Astrocyte (in vitro differentiated cells and primary cell): Measurements from ENCODE around the gene ACHE.

Experiments used
- EZH2 ChIP-seq: IDR thresholded peaks from 2 replicates; pipeline ENCODE4 v1.6.1; 2012; ENCODE audit warnings: mild to moderate bottlenecking, low read length, inconsistent platforms; ENCODE audit not compliant: insufficient read depth
- TF ChIP-seq, protein P1 (sequence below): IDR thresholded peaks from 2 replicates; pipeline ENCODE4 v1.5.1; 2011; ENCODE audit warnings: low read depth, mild to moderate bottlenecking, inconsistent platforms, low read length, moderate library complexity; ENCODE audit not compliant: insufficient read depth

DNA sequence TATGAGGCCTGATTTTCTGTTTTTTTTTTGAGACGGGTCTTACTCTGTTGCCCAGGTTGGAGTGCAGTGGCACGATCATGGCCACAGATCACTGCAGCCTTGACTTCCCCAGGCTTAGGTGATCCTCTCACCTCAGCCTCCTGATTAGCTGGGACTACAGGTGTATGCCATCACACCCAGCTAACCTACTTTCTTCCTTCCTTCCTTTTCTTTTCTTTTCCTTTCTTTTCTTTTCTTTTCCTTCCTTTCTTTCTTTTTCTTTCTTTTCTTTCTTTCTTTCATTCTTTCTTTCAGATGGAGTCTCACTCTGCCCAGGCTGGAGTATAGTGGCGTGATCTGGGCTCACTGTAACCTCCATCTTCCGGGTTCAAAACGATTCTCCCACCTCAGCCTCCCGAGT lies 17.0 kb downstream of the ACHE start:
- TF ChIP-seq, protein P1, sequence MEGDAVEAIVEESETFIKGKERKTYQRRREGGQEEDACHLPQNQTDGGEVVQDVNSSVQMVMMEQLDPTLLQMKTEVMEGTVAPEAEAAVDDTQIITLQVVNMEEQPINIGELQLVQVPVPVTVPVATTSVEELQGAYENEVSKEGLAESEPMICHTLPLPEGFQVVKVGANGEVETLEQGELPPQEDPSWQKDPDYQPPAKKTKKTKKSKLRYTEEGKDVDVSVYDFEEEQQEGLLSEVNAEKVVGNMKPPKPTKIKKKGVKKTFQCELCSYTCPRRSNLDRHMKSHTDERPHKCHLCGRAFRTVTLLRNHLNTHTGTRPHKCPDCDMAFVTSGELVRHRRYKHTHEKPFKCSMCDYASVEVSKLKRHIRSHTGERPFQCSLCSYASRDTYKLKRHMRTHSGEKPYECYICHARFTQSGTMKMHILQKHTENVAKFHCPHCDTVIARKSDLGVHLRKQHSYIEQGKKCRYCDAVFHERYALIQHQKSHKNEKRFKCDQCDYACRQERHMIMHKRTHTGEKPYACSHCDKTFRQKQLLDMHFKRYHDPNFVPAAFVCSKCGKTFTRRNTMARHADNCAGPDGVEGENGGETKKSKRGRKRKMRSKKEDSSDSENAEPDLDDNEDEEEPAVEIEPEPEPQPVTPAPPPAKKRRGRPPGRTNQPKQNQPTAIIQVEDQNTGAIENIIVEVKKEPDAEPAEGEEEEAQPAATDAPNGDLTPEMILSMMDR, result no peak
- TF ChIP-seq EZH2, result no peak
